ENCODE data around the gene FAM118A. TPM values are rescaled to one million over a fixed set of nuclear protein-coding genes. Genes with fewer than 3 reads are reported as not detected.

FAM118A gene
- total and polyA plus RNA-seq, 2 of the 8 experiments (the other 6 are each of a cell fraction or from before 2014, with no cell fraction given): 8.5 to 18.6 TPM

- 57% methylated on average over 8 of the region's 8 CpGs; no CpG with 5 or more reads in 1 of the 2 experiments for WGBS, 2 experiments (ENCODE audit: extremely low coverage in 1 of 2, insufficient coverage in 1 of 2, insufficient read length in 1 of 2, insufficient replicate concordance in 2 of 2, low coverage in 1 of 2, low lambda C conversion rate in 2 of 2, missing lambda C conversion rate in 1 of 2)
- peaks cover 0 to 51% of the 10 kb centered on the region in 2 experiments; a peak in 3 of 4 replicates for H3K79me2 ChIP-seq (ENCODE audit: control insufficient read depth in 1 of 2, insufficient read depth in 2 of 2, low read length in 2 of 2)
- TF ChIP-seq CTCF (IDR thresholded peaks at IDR 0.05; ENCODE audit: control extremely low read depth in 1 of 3, insufficient read depth in 1 of 3, low read depth in 1 of 3, low read length in 3 of 3) (no peak), POLR2AphosphoS5 (IDR thresholded peaks at IDR 0.05; ENCODE audit: low read depth, low read length) (no peak), CTBP2 (IDR thresholded peaks at IDR 0.05; ENCODE audit: borderline replicate concordance, insufficient read depth, insufficient read length, low read length) (no peak), RAD21 (IDR thresholded peaks at IDR 0.05 in 1 of 2, conservative IDR thresholded peaks at IDR 0.05 in 1 of 2; ENCODE audit: low read depth in 2 of 2, low read length in 2 of 2) (no peak), MAFK (IDR thresholded peaks at IDR 0.05; ENCODE audit: low read depth, low read length) (no peak), ATF3 (IDR thresholded peaks at IDR 0.05; ENCODE audit: insufficient read depth, low read depth, low read length) (no peak), SP1 (IDR thresholded peaks at IDR 0.05; ENCODE audit: low read depth, low read length) (no peak)
Measured at GRCh38 chr22:45318168-45318557, 8.4 kb downstream of the FAM118A start.

More at GRCh38 chr22:45318168-45318557, 8.4 kb downstream of the FAM118A start:
- H3K4me3 ChIP-seq (ENCODE audit: extremely low read depth in 1 of 4, insufficient read depth in 2 of 4, low read depth in 3 of 4, low read length in 4 of 4): no peak overlapping the region
- no peak overlapping the region for H2BK12ac ChIP-seq (ENCODE audit: low read depth, low read length)
- no peaks in the 10 kb centered on the region for H3K27me3 ChIP-seq (replicated peaks in 1 of 4; ENCODE audit: control insufficient read depth in 3 of 4, extremely low read depth in 1 of 4, insufficient read depth in 3 of 4, low read length in 3 of 4)
- peaks cover 0 to 12% of the 10 kb centered on the region in 2 experiments for H4K20me1 ChIP-seq (replicated peaks in 1 of 2; ENCODE audit: control insufficient read depth in 1 of 2, insufficient read depth in 2 of 2, low read length in 2 of 2)
- no peak overlapping the region for H3K18ac ChIP-seq (ENCODE audit: extremely low read depth, low read length)
- H3K79me1 ChIP-seq (ENCODE audit: low read depth, low read length): peaks cover 8% of the 10 kb centered on the region
- H3K4me1 ChIP-seq (replicated peaks in 1 of 4; ENCODE audit: control insufficient read depth in 3 of 4, insufficient read depth in 4 of 4, low read length in 3 of 4): no peaks in the 10 kb centered on the region; a peak in 3 of 7 replicates
- no peak overlapping the region for H3K27ac ChIP-seq (ENCODE audit: low read depth, low read length)
- CTCF ChIA-PET (ENCODE audit: partially characterized antibody): interaction anchor here (0.7 to 1.6 kb wide), 7 partner anchors 12 to 138 kb away, joined by 3 to 7 read pairs (median 3); no protein-coding TSS in a partner anchor
- H4K8ac ChIP-seq (ENCODE audit: extremely low read depth, insufficient read depth, low read length): no peak overlapping the region
- H3K23me2 ChIP-seq (ENCODE audit: low read depth, low read length): no peaks in the 10 kb centered on the region
- H3K36me3 ChIP-seq (ENCODE audit: control insufficient read depth in 2 of 4, insufficient read depth in 4 of 4, low read length in 3 of 4): peaks cover 0 to 5% (median 2%) of the 10 kb centered on the region in 4 experiments; a peak in 4 of 8 replicates
- H2AFZ ChIP-seq (ENCODE audit: low read length): no peak overlapping the region
- POLR2A ChIA-PET (ENCODE audit: partially characterized antibody): interaction anchor here (1.4 to 1.6 kb wide), 2 partner anchors 8 to 22 kb away, joined by 5 read pairs; partner anchors contain the start of gene FAM118A
- no peak overlapping the region for H2BK120ac ChIP-seq (replicated peaks; ENCODE audit: low read depth, low read length)
- H3K9ac ChIP-seq (replicated peaks in 1 of 4; ENCODE audit: extremely low read depth in 1 of 4, low read depth in 3 of 4, low read length in 3 of 4): no peak overlapping the region; a peak in 1 of 7 replicates
- H2BK20ac ChIP-seq (ENCODE audit: low read length): no peak overlapping the region
- no peak overlapping the region for H2BK5ac ChIP-seq (ENCODE audit: low read depth, low read length)
- no peak overlapping the region for H2AK5ac ChIP-seq (ENCODE audit: low read depth, low read length)
- no peak for FAIRE-seq
- no peak overlapping the region for H3K14ac ChIP-seq (ENCODE audit: insufficient read length)
- H3K4me2 ChIP-seq (ENCODE audit: insufficient read depth in 1 of 2, low read depth in 2 of 2, low read length in 2 of 2): no peak overlapping the region
- no peak overlapping the region for H4K91ac ChIP-seq (replicated peaks; ENCODE audit: insufficient read length, low read length)
- H3K4ac ChIP-seq (replicated peaks; ENCODE audit: insufficient read length, low read depth, low read length): no peak overlapping the region
- no peak overlapping the region for H2BK15ac ChIP-seq (ENCODE audit: low read length)
- H4K5ac ChIP-seq (ENCODE audit: insufficient read length, low read depth, low read length): no peak overlapping the region
- no peak overlapping the region for H3K56ac ChIP-seq (replicated peaks; ENCODE audit: insufficient read length, low read depth, low read length)
- H3K23ac ChIP-seq (ENCODE audit: insufficient read length): no peak overlapping the region
- DNase-seq (ENCODE audit: low read depth in 1 of 2, low spot score in 2 of 2): no peak
- H3K9me3 ChIP-seq (ENCODE audit: insufficient read depth in 2 of 2, low read depth in 1 of 2, low read length in 1 of 2): no peaks in the 10 kb centered on the region
